HCT116 (cell line): ENCODE data around the gene SPACA9. TPM values are rescaled to one million over a fixed set of nuclear protein-coding genes. Genes with fewer than 3 reads are reported as not detected.

ENCODE experiments used
- total RNA-seq: library from RNA; stranded (reverse); gene quantifications from one replicate; pipeline ENCODE4 v1.2.1, GENCODE V29; 2021; ENCODE audit not compliant: unreplicated experiment

The SPACA9 gene
- total RNA-seq, 1 experiment from 2014 or later = 8.0 TPM

Other genes with a start within 250 kb of the SPACA9 start
- gene DDX31, start 208.9 kb upstream of the SPACA9 start, total RNA-seq = 25.8 TPM
- gene GTF3C4, start 208.4 kb upstream of the SPACA9 start, total RNA-seq = 26.4 TPM
- gene AK8, start 614 bp upstream of the SPACA9 start, total RNA-seq = 2.5 TPM
- gene TSC1, start 65.7 kb downstream of the SPACA9 start, total RNA-seq = 34.5 TPM
- 0.20 TPM for gene GFI1B, start 99.8 kb downstream of the SPACA9 start, total RNA-seq
- gene GTF3C5, start 152.1 kb downstream of the SPACA9 start, total RNA-seq = 95.1 TPM
- gene CEL, start 183.1 kb downstream of the SPACA9 start, total RNA-seq = 6.9 TPM
- gene RALGDS, start 242.3 kb downstream of the SPACA9 start, total RNA-seq = 36.1 TPM